NCI-H2029 (cell line): Measurements from ENCODE around the gene DOCK1.

Source experiments
- DNase-seq: peaks from one replicate; lab custom pipeline; 2025; lab: John Stamatoyannopoulos, UW

The DOCK1 gene

DNA sequence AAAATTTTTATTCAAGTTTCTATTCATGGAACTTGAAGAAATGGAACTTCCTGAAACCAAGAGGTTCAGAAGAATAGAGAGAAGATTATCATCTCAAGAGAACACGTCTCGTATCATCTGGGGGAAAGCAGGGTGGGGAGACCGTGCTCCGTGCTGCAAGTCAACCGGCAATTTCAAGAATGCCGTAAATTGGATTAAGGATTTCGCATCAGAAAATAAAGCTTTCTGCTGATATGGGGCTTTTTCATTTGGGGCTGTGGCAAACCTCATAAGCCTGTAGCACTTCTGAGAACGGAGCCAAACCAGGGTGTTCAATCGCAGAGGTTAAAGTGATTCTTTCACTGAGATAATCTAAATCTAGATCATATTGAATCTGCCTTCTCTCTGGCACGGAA is 493.7 kb downstream of the DOCK1 start:
- DNase-seq = no peak

DNA sequence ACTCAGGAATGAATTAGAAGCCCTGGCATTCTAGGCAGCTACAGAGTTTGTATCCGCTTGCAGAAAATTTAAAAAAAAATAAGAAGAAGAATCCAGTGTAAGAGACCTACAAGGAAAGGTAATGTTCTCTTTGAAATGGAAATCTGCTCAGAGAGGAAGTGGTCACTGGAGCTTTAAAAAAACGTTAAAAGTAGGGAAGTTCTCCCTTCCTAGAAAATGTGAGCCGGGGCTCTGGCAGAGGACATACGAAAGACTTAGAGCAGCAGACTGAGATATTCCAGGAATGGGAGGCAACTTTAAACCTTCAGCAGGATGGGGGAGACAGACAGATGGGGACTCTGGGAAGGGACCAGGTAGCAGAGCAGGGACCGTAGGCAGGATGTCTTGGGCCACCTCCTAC is 494.4 kb downstream of the DOCK1 start:
- no peak for DNase-seq

DNA sequence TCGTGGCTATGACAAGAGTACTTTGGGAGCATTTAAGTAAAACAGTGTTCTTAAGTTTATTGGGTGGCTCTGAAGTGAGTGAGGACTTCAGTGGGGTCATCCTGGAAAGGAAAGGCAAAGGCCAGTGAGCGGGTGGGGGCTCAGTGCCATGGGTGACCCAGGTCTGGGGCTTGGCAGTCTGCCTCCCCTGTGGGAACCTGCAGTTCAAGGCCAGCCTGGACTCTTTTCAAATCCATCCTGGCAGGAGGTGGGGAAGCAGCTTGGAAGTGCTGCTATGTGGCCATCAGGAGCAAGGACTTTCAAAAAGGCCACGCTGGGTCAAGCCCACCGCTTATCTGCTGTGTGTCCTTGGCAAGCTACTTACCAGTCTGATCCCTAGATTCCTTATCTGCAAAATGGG is 495.0 kb downstream of the DOCK1 start:
- DNase-seq = no peak

DNA sequence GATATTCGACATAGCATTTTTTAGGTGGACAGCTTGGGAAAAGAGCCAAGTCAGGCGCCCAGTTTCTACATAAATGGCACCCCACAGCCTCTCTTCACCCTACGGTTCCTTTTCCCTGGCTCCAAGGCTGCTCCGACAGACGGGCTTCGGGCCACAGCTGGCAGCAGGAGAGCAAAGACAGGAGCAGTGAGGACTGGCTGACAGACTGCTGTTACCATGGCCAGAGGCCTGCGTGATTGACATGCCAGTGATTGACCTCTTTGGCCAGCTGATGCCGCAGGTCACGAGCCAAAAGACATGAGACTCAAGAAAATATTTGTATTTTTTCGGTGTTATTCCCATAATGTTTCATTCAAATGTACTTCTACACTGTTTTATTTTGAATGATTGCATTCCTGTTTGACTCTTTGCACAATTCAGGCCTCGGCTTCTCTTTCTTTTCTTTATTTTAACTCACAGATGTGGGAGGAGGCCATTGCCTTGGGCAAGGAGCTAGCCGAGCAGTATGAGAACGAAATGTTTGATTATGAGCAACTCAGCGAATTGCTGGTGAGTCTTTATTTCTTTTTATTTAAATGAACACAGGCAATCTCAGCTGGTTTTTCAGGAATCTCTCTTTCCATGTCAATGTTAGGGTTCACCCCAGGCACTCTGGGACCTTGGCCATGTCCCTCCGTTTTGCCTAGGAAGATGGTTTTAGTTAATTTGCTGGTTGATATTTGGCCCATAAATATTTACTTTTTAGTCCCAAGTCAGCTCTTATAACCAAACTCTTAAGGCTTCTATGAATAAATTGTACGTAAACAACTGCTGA is 497.6 kb downstream of the DOCK1 start:
- DNase-seq = no peak

DNA sequence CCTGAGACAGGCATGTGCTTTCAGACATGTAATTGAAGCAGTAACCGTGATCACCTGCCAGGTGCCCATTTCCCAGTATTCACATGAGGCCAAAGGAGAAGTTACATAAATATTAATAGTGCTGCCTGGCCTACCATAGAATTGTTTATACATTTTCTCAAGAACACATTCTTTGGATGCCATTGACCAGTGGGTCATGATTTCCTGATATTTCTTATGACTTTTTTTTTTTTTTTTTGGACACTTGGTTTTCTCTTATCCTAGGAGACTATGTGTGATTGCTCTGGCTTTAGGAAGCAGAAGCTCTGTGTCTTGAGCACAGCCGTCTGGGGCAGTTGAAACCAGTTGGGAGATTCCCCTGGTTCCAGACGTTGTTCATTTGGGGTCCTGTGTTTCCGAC is 500.0 kb downstream of the DOCK1 start:
- no peak for DNase-seq

DNA sequence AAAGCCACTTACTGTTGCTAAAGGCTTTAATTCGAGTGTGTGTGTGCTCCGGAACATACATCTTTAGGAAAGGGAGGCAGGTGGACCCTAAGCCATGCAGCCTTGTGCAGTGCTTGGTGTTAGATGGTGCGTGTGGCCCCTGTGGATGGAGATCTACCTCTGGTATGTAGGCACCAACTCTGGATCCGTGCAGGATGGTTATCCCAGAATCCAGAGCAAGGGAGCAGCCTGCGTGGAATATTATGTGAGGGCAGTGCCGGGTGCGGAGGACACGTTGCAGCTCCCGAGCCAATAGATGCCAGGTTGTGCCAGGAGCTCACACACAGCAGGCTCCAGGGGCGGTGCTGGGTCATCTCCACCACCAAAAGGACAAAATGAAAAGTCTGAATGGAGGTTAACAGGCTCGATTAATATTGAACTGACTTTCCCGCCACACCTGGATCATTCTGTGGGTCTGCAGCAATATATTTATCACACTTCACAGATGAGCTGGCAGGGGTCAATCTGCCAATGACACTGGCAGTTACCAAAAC is 500.9 kb downstream of the DOCK1 start:
- no peak for DNase-seq

DNA sequence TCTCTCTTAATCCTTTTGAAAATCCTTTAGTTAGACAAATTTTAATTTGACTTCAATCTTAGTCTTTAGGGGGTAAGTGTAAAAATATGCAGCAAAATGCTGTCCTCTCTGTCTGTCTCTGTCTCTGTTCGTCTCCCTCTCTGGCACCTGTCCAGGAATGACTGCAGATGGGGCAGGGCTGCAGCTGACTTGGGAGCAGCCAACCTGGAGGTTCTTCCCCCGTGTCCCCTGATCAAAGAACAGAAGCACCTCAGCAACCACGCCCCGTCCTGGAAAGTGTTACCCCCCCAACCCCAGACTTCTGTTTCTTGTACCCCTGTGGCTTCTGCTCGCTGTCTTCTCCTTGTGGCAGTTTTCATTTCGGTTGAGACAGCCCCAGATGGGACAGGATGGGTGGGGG is 502.3 kb downstream of the DOCK1 start:
- no peak for DNase-seq

DNA sequence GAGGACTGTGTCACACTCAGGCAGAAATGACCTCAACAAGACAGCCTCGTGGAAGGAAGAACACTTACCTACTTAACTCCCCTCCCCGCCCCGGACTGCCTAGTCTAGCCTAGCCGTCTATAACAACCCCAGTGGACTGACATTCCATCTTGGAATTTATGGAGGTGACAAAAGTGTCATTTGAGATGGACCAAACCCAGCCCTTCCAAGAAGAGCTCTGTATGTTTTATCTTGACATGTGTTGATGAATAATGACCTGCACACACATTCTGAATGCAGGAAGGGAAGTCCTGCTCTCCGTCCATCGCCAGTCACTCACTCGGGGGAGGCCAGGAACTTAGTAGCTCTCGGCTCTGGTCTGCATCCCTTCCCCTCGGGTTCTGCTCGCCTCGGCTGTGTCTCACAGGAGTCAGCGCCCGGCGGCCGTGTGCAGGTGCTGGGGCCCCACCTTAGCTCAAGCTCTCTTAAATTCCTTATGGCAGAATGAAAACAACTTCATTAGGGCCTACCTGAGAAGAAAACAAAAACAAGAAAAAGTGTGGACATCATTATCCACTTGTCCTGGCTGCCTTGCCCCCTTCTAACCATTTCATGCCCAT is 503.0 kb downstream of the DOCK1 start:
- DNase-seq = no peak

DNA sequence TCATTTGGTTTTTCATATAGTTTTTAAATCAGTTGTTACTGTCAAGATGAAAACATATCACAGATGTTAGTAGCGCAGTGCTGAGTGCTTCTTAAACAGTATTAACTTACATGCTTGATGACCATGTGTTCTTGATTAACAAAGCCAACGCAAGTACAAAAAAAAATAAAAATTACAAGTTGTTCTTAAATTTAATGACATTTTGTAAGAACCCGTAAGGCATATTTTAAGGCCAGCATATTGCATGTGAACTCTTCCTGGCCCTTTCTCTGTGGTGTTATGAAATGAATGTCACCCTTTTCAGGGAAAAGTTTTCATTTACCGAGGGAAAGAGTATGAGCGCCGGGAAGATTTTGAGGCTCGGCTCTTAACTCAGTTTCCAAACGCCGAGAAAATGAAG is 503.5 kb downstream of the DOCK1 start:
- no peak for DNase-seq

DNA sequence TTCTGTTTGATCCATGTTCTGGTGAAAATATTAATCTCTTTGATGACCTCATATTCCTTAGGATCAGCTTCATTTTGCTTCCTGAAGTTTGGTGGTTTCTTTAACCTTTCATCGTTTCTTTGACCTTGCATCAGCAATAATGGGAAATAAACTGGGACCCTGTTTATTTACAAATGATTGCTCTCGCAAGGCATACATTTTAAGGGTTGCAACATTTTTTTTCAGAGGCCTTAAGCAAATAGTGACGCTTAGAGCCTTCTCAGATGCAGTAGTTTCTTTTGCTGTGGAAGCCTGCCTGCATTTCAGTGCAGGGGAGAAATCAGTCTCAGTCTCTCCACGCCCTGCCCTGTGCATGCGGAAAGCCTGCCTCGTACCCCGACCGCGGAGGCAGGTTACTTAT is 504.8 kb downstream of the DOCK1 start:
- no peak for DNase-seq

DNA sequence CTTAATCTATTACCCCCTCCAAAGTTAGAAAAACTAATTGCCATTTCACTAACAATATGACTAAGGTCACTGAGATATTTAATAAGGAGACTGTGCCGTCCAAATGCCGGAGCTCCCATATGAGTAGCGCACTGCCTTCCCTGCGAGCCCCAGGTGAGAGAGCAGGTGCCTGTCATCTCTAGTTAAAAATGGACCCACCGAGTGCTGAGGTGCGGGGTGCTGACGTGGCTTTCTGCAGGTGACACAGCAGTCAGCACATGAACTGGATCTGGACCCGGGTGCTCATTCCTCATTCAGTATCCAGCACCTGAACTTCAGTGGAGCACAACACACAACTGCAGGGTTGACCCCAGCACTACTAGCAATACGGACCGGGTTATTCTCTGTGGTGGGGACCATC is 505.8 kb downstream of the DOCK1 start:
- DNase-seq = no peak

DNA sequence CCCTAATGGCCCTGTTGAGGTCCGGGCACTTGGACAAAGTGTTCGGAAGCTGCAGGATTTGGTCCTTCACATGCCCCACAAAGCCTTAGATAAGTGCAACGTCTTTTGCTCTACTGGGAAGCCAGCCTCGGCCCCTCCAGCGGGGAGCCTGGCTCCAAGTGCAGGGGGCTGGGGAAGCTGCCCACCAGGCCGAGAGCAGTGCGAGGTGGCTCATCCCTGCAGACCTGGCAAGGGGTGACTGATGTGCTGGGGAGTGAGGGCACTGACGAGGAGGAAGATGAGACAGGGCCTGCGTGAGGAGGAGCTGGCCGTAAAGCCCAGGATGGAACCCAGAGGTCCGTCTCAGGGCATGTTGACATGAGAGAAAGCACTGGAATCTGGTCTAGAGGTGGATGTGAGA is 508.1 kb downstream of the DOCK1 start:
- no peak for DNase-seq

DNA sequence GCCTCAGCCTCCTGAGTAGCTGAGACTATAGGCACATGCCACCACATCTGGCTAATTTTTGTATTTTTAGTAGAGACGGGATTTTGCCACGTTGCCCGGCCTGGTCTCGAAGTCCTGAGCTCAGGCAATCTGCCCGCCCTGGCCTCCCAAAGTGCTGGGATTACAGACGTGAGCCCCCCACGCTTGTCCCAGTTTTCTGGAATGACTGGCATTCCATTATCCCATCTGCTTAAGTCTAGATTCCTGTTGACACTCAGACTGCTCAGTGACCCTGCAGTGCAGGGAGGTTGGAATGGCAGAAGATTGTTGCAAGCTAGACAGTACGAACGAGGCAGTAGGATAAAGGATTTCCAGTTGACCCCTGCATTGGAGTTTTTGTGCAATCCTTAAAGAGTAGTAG is 508.8 kb downstream of the DOCK1 start:
- no peak for DNase-seq

DNA sequence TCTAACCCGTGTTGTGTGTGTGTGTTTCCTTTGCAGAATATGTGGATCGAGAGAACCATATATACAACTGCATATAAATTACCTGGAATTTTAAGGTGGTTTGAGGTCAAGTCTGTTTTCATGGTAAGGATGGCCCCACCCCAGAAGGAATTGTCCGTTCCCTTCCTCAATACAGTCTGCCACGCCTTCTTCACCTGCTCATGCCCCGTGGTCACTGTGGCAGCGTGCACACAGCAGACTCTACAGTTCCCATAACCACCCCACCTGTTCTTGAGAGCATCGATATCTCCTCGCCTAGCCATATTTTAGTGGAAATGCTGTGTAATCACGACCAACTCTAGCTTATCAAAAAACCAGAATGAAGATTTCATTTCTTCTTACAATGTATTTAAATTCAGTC is 509.9 kb downstream of the DOCK1 start:
- DNase-seq = no peak

DNA sequence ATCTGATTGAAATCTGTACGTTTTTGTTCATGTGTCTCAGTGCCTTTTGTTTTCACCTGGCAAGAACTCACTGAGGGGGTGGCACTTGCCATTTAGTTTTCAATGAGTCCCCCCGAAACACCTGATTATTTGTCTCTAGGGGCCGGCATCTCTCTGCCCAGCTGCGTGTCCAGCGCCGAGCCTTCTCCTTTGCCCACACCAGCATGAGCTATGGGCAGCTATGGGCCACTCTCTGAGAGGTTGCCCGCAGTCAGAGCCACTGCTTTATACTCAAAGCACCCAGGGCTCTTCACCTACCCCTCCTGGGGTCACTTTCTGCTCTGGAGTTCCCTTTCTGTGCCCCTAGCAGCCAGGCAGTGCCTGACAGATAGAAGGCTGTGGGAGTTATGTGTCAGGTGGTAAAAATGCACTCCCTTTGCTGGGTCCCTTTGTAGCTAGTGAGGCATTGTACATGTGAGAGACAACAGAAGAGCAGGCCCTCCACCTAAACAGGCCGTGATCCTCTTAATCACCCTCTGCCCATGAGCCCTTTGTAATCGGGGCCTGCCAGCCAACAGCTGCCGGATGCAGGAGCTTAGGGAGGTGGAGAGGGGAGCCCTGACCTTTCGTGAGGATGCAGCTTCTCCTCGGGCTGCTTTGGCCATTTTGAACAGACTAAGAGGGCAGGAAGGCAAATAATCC is 510.8 kb downstream of the DOCK1 start:
- no peak for DNase-seq

DNA sequence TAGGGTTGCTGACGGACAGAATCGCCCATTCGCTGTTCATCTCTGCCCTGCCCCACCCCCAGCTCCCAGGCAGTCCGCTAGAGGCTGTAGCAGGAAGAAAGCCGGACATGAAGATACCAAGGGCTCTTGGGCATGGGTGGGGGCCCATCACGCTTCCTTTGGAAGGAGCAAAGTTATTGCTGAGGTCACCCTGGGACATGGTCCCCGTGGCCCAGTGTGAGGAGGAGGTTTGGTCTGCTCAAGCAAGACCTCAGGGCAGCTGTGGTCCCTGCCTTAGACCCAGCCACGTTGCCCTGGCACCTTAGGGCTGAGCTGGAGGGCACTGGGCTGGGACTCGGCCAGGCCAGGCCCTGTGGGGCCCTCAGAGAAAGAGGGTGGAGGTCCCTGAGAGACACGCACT is 511.8 kb downstream of the DOCK1 start:
- DNase-seq = no peak

DNA sequence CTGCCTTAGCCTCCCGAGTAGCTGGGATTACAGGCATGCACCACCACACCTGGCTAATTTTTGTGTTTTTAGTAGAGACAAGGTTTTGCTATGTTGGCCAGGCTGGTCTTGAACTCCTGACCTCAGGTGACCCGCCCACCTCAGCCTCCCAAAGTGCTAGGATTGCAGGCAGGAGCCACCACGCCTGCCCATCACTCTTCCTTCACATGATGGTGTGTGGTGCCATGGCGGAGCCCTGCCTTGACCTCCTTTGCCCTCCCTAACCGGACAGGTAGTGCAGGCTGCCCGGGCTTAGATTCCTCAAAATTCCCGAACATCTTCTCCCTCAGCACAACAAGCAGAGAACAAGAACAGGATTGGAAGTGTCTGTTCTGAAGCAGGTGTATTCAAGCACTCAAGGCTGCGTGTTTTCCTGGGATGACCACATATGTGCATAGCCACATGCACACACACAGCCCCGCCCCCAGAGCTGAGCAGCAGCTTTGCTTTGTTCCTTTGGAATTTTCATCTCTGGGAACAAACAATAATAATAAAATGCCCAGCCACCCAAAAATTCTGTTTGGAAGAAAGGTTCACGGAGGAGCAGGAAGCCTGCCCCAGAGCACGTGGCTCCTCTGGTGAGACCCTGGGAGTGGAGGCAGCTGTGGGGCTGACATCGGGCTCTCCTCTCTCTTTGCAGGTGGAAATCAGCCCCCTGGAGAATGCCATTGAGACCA is 512.6 kb downstream of the DOCK1 start:
- DNase-seq = no peak

DNA sequence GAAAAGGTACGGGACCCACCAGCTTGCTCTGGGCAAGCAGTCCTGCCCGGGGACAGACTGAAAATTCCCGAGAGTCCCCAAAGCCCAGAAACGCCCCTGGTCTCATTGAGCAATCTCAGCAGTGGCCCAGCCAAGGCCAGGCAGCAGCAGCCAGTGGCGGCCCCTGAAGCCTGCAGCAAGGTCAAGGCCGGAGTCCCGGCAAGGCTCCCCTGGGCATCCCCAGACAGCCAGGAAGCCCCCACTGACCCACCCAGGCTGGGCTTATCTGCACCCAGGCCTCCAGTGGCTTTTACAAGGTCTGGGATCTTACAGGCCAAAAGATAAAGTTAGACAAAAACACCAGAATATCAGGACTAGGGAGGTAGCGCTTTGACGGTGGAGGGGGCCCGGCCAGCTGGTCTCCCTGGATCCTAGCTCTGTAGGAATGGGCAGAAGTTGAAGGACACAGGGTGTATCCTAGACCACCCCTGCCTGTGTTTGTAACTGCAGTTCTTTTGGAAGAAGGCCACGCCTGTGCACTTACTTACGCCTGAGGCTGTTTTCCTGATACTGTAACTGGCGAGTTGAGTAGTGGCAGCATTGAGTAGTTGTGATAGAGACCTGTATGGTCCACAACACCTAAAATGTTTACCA is 513.4 kb downstream of the DOCK1 start:
- no peak for DNase-seq

DNA sequence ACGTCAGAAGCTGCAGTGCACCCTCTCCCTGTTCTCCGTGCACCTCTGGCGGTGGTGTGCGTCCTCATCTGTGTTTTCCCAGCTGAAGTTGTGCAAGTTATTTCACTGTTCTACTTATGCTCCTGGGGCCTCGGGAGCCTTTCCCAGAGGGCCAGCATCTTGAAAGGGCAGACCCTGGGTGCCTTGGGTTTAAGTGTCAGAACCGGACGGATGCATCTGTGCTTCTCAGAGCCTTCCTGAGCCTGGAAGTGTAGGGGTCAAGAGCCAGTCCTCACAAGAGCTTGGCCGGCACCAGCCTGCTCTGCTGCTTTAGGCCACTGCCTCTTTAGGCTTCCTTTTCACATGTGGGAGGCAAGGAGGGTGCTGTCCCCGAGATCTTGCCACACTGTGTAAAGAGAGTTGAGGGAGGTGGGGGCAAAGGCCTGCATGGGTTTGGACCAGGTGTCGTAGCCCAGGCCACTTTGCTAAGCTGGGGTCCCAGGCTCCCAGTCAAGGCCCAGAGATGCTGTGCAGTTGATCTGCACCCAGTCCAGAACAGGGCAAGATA is 515.0 kb downstream of the DOCK1 start:
- DNase-seq = no peak

DNA sequence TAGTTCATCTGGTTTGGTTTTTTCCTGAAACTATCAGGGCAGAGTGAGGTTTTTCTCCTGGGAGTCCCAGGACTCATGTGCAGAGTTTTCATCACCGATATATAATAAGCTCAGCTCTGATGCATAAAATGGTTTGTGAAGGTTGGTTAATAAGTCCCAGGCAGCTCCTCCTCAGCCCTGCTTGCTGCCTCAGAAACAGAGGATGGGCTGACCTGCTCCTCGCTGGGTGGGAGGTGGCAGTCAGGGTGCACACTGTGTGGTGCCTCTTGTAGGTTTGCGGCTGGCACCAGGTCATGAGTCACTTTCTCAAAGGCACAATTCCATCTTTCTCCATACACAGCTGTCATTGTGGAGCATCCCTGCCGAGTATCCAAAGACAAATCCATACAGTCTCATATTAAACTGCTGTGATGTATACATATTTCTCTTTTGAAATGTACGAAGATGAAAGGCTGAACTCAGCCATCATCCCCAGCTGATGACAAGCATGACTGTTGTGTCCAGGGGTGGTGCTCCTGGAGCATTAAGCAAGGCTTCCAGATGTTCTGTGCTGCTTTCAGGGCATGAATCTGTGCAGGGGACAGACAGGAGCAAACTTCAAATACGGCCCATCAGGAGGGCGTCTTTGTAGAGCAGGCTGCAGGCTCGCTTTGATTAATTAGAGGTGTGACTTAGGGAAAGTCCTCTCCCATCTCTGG is 518.1 kb downstream of the DOCK1 start:
- DNase-seq = no peak
